Loucy (cell line): Measurements from ENCODE around the gene RCBTB1.

Experiments
- H2AFZ ChIP-seq: fragments of 200-600 bp; sonication (generic); 2 replicates; pipeline ENCODE4 v1.6.0; 2016; ENCODE audit warnings: antibody characterized with exemption, mild to moderate bottlenecking, low read length, moderate library complexity
- H3F3A ChIP-seq: fragments of 200-600 bp; 2 replicates; pipeline ENCODE4 v1.6.0; 2016; ENCODE audit warnings: antibody characterized with exemption, low read depth, mild to moderate bottlenecking
- H3K27me3 ChIP-seq: fragments of 200-600 bp; sonication (generic); 2 replicates; pipeline ENCODE4 v1.6.1; 2014; ENCODE audit warnings: low read length, mild to moderate bottlenecking; ENCODE audit not compliant: insufficient read depth, poor library complexity, severe bottlenecking
- H3K36me3 ChIP-seq: fragments of 200-600 bp; sonication (generic); 2 replicates; pipeline ENCODE4 v1.6.1; 2016; ENCODE audit warnings: low read length; ENCODE audit not compliant: insufficient read depth
- H3K4me1 ChIP-seq: fragments of 200-600 bp; sonication (generic); 2 replicates; pipeline ENCODE4 v1.5.1; 2014; ENCODE audit warnings: low read length, mild to moderate bottlenecking; ENCODE audit not compliant: insufficient read depth, poor library complexity, severe bottlenecking
- H3K4me2 ChIP-seq: fragments of 200-600 bp; sonication (generic); 2 replicates; pipeline ENCODE4 v1.6.0; 2014; ENCODE audit warnings: antibody characterized with exemption, low read length, low read depth, mild to moderate bottlenecking; ENCODE audit not compliant: poor library complexity, severe bottlenecking
- H3K4me3 ChIP-seq: fragments of 200-600 bp; sonication (generic); 2 replicates; pipeline ENCODE4 v1.5.1; 2014; ENCODE audit warnings: low read length, mild to moderate bottlenecking, mixed read lengths; ENCODE audit not compliant: poor library complexity, severe bottlenecking
- H3K79me2 ChIP-seq: fragments of 200-600 bp; sonication (generic); 2 replicates; pipeline ENCODE4 v1.6.1; 2014; ENCODE audit warnings: low read length; ENCODE audit not compliant: insufficient read depth
- H3K9ac ChIP-seq: fragments of 200-600 bp; sonication (generic); 2 replicates; pipeline ENCODE4 v1.6.0; 2014; ENCODE audit warnings: mild to moderate bottlenecking, low read depth, low read length, moderate library complexity; ENCODE audit not compliant: poor library complexity, severe bottlenecking
- H3K9me2 ChIP-seq: fragments of 200-600 bp; sonication (generic); replicated peaks from 2 replicates; pipeline ENCODE4 v1.6.1; 2016; ENCODE audit warnings: low read depth, low read length, mixed read lengths
- H3K9me3 ChIP-seq: fragments of 200-600 bp; sonication (generic); 2 replicates; pipeline ENCODE4 v1.6.1; 2014; ENCODE audit warnings: mild to moderate bottlenecking, antibody characterized with exemption, low read length, low read depth; ENCODE audit not compliant: insufficient read depth
- H4K20me1 ChIP-seq: fragments of 200-600 bp; sonication (generic); 2 replicates; pipeline ENCODE4 v1.6.0; 2014; ENCODE audit warnings: antibody characterized with exemption, low read length, mild to moderate bottlenecking; ENCODE audit not compliant: insufficient read depth, poor library complexity, severe bottlenecking
- EZH2phosphoT487 ChIP-seq: fragments of 200-600 bp; IDR thresholded peaks from 2 replicates; pipeline ENCODE4 v1.6.1; 2018; ENCODE audit warnings: antibody characterized with exemption, mild to moderate bottlenecking, moderate library complexity, borderline replicate concordance
- TF ChIP-seq, protein P1 (sequence below): fragments of 200-600 bp; sonication (generic); conservative IDR thresholded peaks from 2 replicates; pipeline ENCODE4 v1.5.1; 2014; ENCODE audit warnings: mild to moderate bottlenecking, antibody characterized with exemption, low read length

Gene RCBTB1

DNA sequence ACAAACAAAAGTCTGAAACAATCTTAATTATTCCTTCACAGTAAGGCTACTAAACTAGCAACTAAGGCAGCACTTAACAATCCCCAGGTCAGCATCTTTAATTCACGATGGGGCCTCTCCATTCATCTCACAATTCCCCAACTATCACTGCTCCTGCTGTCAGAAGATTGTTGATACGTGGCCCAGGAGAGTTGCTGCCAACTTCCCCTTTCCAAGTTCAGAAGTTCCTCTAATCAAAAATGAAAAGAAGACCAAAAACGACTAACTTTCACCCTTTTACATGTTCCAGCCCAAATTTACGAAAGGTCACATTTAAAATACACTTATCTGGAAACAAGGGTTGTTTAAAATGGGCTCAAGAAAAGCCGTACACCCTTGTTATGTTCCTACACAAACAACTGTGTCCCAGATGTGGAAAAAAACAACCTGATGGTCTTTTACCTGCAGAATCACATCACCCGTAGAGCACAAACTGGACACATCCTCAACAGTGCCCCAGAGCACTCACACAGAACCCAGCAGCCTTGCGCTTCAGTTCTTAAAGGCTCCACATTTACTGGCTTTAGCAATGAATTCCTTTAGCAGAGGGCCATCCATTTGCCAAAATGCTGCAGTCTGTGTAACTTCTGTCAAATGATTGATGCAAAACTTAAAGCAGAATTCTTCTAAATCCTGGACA, 51.6 kb downstream of the RCBTB1 start:
- TF ChIP-seq, protein P1, sequence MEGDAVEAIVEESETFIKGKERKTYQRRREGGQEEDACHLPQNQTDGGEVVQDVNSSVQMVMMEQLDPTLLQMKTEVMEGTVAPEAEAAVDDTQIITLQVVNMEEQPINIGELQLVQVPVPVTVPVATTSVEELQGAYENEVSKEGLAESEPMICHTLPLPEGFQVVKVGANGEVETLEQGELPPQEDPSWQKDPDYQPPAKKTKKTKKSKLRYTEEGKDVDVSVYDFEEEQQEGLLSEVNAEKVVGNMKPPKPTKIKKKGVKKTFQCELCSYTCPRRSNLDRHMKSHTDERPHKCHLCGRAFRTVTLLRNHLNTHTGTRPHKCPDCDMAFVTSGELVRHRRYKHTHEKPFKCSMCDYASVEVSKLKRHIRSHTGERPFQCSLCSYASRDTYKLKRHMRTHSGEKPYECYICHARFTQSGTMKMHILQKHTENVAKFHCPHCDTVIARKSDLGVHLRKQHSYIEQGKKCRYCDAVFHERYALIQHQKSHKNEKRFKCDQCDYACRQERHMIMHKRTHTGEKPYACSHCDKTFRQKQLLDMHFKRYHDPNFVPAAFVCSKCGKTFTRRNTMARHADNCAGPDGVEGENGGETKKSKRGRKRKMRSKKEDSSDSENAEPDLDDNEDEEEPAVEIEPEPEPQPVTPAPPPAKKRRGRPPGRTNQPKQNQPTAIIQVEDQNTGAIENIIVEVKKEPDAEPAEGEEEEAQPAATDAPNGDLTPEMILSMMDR: no peak
- TF ChIP-seq EZH2phosphoT487: no peak
- Histone ChIP-seq H3K27me3 (no peaks in the 10 kb centered on the region), H3K9me2 (no peaks in the 10 kb centered on the region), H3K4me1 (no peaks in the 10 kb centered on the region), H3K79me2 (no peaks in the 10 kb centered on the region), H3K9me3 (no peaks in the 10 kb centered on the region), H3K4me2 (no peak overlapping the region), H4K20me1 (no peaks in the 10 kb centered on the region), H3K36me3 (peaks cover 8% of the 10 kb centered on the region; the same call in 1 of the 2 replicates), H2AFZ (no peak overlapping the region), H3F3A (no peaks in the 10 kb centered on the region), H3K9ac (no peak overlapping the region), H3K4me3 (no peak overlapping the region)

DNA sequence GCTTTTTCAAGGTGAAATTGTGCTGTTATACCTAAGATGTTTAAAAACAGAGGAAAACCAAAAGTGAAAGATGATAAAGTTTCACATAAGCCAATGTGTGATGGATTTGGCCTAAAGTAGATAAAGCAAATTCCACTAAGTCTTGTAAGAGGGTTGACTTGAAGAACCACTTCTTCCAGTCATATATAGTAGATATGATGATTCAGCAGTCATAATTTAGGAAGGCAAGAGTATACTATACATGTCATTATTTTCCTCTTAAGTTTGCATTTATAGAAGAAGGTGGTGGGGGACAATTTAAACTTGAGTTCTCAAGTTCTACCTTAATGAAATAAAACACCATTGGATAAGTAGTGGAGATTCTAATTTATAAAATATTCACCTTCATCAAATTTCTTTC, 52.3 kb downstream of the RCBTB1 start:
- Histone ChIP-seq H3K79me2 (no peaks in the 10 kb centered on the region), H3K9me2 (no peaks in the 10 kb centered on the region), H3K36me3 (peaks cover 8% of the 10 kb centered on the region; the same call in 1 of the 2 replicates), H3K27me3 (no peaks in the 10 kb centered on the region), H3K9ac (no peak overlapping the region), H3K4me3 (no peak overlapping the region), H3F3A (no peaks in the 10 kb centered on the region), H3K4me1 (no peaks in the 10 kb centered on the region), H3K9me3 (no peaks in the 10 kb centered on the region), H4K20me1 (no peaks in the 10 kb centered on the region), H3K4me2 (no peak overlapping the region), H2AFZ (no peak overlapping the region)
- TF ChIP-seq, protein P1: no peak
- no peak for TF ChIP-seq EZH2phosphoT487

DNA sequence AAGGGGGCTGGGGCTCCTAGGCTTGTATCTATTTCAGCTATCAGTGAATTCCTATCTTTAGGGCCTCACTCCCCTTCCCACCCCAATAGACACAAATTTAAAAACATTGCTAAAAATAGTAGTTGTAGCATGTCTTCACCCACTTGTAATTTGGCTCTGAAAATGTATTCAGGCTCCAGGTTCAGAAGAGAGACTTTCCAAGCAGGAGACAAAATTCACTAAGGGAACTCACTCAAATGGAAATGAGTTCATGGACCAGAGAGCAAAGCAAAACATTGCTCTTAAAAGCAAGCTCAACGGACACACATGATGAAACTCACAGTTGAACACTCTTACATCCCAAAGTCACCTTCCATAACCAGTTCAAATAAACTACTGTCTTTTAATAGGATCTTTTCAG, 52.8 kb downstream of the RCBTB1 start:
- H3K9me3 ChIP-seq: no peaks in the 10 kb centered on the region
- H3K79me2 ChIP-seq: no peaks in the 10 kb centered on the region
- TF ChIP-seq, protein P1: no peak
- no peak for TF ChIP-seq EZH2phosphoT487
- H3K4me2 ChIP-seq: no peak overlapping the region
- no peak overlapping the region for H2AFZ ChIP-seq
- H3K4me3 ChIP-seq: no peak overlapping the region
- no peaks in the 10 kb centered on the region for H3K4me1 ChIP-seq
- peaks cover 8% of the 10 kb centered on the region; the same call in 1 of the 2 replicates for H3K36me3 ChIP-seq
- no peaks in the 10 kb centered on the region for H4K20me1 ChIP-seq
- no peaks in the 10 kb centered on the region for H3K9me2 ChIP-seq
- no peaks in the 10 kb centered on the region for H3F3A ChIP-seq
- no peak overlapping the region for H3K9ac ChIP-seq
- no peaks in the 10 kb centered on the region for H3K27me3 ChIP-seq
